ENCODE measurements around the gene MPV17L2.

Gene MPV17L2

DNA sequence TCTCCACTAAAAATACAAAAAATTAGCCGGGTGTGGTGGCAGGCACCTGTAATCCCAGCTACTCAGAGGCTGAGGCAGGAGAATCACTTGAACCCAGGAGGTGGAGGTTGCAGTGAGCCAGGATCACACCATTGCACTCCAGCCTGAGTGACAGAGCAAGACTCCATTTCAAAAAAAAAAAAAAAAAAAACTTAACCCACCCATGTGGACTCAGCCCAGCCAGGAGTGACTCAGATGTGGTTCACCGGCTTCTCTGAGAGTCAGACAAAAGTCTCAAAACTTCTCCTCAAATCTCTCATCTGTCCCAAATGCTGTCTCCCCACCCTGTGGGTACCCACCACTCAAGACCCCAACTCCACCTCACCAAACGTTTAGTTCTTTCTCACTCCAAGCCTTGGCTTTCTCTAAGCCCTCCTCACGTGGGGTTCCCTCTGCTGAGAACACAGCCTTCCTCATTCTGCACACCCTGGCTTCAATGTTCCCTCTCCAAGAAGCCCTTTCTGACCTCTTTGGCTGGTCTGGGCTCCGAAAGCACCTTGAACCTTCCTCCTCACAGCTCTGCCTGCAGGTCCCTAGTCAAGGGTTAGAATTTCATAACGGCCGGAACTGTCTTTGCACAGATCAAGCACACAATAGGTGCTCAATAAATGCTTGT is 21.9 kb downstream of the MPV17L2 start:
- no peak overlapping the region for H3K4me3 ChIP-seq (ENCODE audit: low read depth, low read length)
- TF ChIP-seq, protein P1, sequence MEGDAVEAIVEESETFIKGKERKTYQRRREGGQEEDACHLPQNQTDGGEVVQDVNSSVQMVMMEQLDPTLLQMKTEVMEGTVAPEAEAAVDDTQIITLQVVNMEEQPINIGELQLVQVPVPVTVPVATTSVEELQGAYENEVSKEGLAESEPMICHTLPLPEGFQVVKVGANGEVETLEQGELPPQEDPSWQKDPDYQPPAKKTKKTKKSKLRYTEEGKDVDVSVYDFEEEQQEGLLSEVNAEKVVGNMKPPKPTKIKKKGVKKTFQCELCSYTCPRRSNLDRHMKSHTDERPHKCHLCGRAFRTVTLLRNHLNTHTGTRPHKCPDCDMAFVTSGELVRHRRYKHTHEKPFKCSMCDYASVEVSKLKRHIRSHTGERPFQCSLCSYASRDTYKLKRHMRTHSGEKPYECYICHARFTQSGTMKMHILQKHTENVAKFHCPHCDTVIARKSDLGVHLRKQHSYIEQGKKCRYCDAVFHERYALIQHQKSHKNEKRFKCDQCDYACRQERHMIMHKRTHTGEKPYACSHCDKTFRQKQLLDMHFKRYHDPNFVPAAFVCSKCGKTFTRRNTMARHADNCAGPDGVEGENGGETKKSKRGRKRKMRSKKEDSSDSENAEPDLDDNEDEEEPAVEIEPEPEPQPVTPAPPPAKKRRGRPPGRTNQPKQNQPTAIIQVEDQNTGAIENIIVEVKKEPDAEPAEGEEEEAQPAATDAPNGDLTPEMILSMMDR (IDR thresholded peaks at IDR 0.05; ENCODE audit: insufficient read depth, low read depth, low read length, missing control alignments), result no peak
- DNase-seq (ENCODE audit: low read depth), result no peak

DNA sequence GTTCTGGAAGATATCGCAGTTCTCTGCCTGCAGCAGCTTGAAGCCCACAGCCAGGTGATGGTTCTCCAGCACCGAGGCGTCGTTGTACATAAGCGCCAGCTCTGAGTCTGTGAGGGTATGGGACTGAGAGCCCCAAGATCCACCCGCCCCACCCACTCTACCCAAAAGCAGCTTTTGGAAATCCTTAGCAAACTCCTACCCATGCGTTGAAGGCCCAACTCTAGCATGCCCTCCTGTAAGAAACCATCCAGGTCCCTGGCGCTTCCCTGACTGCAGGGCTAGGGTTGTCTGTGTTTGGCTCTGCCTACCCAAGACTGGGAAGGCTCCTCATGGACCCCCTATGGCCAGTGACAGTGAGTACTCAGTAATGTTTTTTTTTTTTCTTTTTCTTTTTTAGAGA is 23.8 kb downstream of the MPV17L2 start:
- TF ChIP-seq, protein P1 (IDR thresholded peaks at IDR 0.05; ENCODE audit: insufficient read depth, low read depth, low read length, missing control alignments), result no peak
- DNase-seq (ENCODE audit: low read depth), result no peak
- no peak overlapping the region for H3K4me3 ChIP-seq (ENCODE audit: low read depth, low read length)

DNA sequence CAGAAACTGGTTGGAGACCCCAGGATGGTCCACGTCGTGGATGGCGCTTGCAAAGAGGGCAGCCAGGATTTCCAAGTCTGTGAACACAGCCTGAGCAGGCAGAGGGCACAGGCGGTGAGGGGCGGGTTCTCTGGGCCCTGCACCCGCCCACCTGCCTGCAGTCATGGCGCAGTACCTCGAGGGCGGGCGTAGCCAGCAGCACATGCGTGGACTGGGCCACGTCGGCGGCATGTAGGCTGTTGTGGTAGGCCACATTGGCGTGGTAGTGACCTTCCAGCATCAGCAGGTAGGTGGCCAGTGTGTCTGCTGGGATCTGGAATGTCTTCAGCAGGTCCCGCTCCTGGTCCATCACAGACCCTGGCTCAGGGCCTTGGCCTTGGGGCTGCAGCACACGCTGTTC is 25.1 kb downstream of the MPV17L2 start:
- no peak overlapping the region for H3K4me3 ChIP-seq (ENCODE audit: low read depth, low read length)
- TF ChIP-seq, protein P1 (IDR thresholded peaks at IDR 0.05; ENCODE audit: insufficient read depth, low read depth, low read length, missing control alignments), result no peak
- no peak for DNase-seq (ENCODE audit: low read depth)

DNA sequence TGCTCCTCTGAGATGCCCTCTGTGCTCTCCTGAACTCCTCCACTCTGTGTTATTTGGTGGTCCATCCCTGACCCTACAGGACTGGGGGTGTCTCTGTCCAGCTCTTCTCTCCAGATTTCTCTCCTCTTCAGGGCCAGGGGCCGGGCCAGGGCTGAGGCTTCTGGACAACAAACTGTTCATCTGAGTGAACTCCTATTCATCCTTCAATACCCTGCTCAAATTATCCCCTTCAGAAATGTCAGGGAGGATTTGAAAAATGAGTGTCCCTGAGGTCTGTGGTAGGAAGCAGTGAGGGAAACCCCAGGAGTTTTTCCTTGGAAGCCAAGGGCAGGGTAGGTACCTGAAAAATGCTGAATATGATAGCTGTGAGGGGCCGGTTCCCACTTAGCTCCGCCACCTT is 25.6 kb downstream of the MPV17L2 start:
- no peak for DNase-seq (ENCODE audit: low read depth)
- H3K4me3 ChIP-seq (ENCODE audit: low read depth, low read length), result no peak overlapping the region
- TF ChIP-seq, protein P1 (IDR thresholded peaks at IDR 0.05; ENCODE audit: insufficient read depth, low read depth, low read length, missing control alignments), result no peak

DNA sequence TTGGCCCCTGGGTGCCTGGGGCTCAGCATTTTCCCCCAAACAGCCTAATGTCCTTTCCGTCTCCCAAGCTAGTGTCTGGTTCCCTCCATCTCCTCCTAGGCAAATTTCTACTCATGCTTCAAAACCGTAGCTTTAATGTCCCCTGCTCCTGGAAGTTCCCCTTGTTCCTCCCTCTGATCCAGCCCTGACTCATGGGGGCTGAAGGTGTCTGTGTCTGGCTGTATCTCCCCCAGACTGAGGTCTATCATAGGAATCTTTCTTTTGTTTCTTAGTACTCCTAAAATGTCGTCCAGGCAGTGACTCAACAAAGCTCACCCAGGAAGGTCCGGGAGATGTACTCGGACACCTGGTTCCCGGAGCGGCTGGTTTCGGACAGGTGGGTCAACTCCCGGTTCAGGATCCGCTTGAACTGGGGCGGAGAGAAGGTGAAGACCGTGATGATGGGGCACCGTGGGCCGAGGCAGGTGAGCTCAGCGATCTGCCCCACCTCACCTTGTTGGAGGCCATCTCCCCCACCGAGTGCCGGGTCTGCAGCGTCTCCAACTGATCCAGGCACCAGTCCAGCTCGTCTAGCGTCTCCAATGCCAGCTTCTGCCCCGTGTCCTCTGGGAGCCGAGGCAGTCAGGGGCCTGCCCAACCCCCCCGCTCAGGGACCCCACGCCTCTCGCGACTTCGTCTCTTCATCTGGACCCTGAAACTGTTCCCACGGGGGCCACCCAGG is 27.1 kb downstream of the MPV17L2 start:
- TF ChIP-seq, protein P1 (IDR thresholded peaks at IDR 0.05; ENCODE audit: insufficient read depth, low read depth, low read length, missing control alignments), result no peak
- H3K4me3 ChIP-seq (ENCODE audit: low read depth, low read length), result no peak overlapping the region
- no peak for DNase-seq (ENCODE audit: low read depth)

DNA sequence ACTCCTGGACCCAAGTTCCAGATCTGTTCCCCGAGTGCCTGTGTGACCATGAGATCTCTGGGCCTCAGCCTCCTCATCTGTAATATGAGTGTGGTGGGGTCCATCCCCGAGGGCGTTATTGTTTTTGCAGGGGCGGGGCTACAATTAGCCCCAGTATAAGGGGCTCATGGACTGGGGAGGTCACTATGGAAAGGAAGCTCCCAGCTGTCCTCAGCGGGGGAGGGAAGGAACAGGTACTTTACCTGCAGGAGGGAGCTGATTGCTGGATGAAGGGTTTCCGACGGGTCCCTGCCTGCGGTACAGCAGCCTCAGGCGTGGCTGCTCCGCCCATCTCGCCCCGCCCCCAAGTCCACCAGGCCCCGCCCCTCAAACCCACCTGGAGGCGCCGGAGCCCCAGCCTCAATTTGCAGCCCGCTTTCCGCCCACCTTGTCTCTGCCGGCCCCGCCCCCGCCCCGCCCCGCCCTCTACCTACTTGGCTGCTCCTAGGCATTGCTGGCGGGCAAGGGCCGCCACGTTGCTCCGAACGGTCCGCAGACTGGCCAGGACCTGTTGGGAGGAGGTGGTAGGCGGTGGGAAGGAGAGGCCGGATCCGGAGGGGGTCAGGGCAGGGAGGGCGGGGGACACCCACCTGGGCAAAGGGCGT is 27.7 kb downstream of the MPV17L2 start:
- H3K4me3 ChIP-seq (ENCODE audit: low read depth, low read length), result no peak overlapping the region
- TF ChIP-seq, protein P1 (IDR thresholded peaks at IDR 0.05; ENCODE audit: insufficient read depth, low read depth, low read length, missing control alignments), result no peak
- DNase-seq (ENCODE audit: low read depth), result no peak

Measured in GM12865 (cell line).